Activated CD4-positive, alpha-beta T cell treated with anti-CD3 and anti-CD28 coated beads, Interleukin-2, Interleukin-6, amounts not matched to agents 100 ng/mL and 50 ng/mL, durations not matched to agents 16 hours and 8 hours (primary cell): Measurements from ENCODE around the gene HDHD3.
A peak's percentile ranks its signal among the peaks of the same experiment; 100 is the strongest.
"Not testable (repeated sequence)": the region's sequence is repeated elsewhere in the genome, so short reads cannot be mapped to it uniquely, and the experiment has no call there.

ENCODE experiments used
- DNase-seq: peaks from one replicate; pipeline ENCODE4 v3.0.0-alpha.2; 2020

HDHD3 gene, protein sequence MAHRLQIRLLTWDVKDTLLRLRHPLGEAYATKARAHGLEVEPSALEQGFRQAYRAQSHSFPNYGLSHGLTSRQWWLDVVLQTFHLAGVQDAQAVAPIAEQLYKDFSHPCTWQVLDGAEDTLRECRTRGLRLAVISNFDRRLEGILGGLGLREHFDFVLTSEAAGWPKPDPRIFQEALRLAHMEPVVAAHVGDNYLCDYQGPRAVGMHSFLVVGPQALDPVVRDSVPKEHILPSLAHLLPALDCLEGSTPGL

GRCh38 chr9:113376634-113377567 lies at the start of gene HDHD3:
Gene HDHD3, minus strand, starts transcription at chr9:113376986. Its CDS starts 2,632 bp downstream, at chr9:113374354.
- DNase-seq: peak; percentile 89

- DNase-seq: no peak
Observed at GRCh38 chr9:113425072-113425471, 48.3 kb upstream of the HDHD3 start.

GRCh38 chr9:113421726-113422125 lies 44.9 kb upstream of the HDHD3 start:
- DNase-seq: no peak

DNA sequence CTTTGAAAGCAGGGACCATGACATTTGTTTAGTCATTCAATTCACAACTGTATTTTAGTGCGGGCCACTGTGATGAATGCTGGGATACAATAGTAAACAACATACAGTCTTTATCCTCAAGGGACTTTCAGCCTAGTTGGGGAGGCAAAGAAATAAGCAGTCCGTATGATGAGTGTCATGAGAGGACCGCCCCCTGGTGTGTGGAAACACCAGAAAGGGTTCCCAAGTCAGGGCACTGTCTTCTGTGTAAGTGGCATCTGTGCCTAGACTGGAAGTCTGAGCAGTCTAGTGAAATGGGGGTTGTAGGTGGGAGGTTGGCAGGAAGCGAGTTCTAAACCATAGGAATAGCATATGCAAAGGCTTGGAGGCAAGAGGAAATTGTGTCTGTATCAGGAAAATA lies 40.6 kb upstream of the HDHD3 start:
- no peak for DNase-seq

GRCh38 chr9:113416149-113416721 lies 39.4 kb upstream of the HDHD3 start:
- no peak for DNase-seq

DNA sequence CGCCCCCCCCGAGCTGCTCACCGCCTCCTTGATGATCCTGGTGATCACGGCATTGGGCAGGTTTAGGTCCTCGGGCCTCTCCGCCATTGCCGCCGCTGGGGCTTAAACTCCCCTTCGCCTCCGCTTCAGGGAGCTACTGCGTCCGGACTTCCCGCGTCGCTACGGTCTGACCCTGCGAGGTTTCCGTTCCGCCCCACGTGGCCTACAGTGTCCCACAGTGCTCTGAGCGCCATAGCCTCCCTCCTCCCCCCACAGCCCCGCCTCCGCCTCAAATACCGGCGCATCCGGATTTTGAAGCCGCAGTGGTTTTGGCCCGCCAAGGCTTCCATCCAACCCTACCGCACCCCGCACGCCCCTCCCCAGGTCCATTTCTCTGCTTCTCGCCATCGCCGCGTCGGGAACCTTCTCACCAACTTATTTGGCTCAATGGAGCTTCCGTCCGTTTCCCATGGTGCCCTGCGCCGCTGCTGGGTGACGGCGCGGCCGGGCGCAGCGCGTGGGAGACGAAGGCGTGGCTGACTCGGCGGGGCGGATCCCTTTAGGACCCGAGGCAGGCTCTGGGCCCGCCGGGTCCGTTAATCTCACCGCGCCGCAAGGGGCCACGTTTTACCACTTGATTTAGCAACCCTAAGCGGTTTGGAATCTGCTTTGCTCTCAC lies 33.5 kb upstream of the HDHD3 start, which contains the start of the genes C9orf43 and POLE3:
C9orf43 (plus strand) TSS at position 541 of the 658 bp plus-strand sequence. CDS start 2,747 bp downstream, outside the sequence.
POLE3 (minus strand) TSS at position 469 of the 658 bp plus-strand sequence; CDS start at position 87, 382 bp downstream.
- DNase-seq: peak; percentile 97

DNA sequence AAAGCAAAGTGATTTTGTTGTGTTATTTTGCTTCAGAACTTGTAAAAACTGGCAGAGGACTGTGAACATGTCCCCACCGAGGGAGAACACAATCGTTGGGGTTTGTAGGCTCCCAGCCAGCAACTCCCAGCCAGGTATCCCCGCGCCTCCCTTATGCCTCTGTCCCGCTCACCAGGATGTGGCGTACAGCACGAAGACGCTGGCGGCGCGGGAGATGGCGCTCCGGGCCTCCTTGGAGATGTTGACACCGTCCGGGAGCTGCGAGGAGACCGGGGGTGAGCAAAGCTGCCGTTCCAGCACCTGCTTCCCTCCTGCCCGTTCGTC lies 33.1 kb upstream of the HDHD3 start:
- no peak for DNase-seq

DNA sequence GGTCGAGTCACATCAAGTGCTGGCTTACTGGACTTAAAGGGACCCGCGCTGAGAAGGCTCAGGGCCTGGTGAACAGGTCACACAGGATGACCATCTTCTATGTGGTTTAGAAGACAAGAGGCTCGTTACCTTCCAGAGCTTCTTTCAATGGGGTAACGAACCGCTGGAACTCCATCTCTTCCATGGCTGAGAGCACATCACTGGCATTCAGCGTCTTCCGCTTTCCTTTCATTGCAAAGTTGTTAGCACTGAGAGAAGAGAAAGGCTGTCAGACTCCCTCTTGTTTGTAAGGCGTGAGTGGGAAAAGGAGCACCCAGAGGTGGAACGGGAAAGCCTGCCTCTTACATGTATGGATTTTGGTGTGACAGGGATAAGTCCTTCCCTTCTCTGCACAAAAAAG lies 32.7 kb upstream of the HDHD3 start:
- DNase-seq: no peak

GRCh38 chr9:113406873-113407511 lies 30.2 kb upstream of the HDHD3 start:
- peak; percentile 63 for DNase-seq

- not testable (repeated sequence) for DNase-seq
Observed at GRCh38 chr9:113406353-113406752, 29.6 kb upstream of the HDHD3 start.

GRCh38 chr9:113403646-113404045 lies 26.9 kb upstream of the HDHD3 start:
- DNase-seq: no peak

GRCh38 chr9:113401027-113401792 lies 24.4 kb upstream of the HDHD3 start, which contains the start of gene ALAD:
Gene ALAD, minus strand, starts transcription at chr9:113401284. Its CDS starts 7,725 bp downstream, at chr9:113393559.
- peak; percentile 100 for DNase-seq

DNA sequence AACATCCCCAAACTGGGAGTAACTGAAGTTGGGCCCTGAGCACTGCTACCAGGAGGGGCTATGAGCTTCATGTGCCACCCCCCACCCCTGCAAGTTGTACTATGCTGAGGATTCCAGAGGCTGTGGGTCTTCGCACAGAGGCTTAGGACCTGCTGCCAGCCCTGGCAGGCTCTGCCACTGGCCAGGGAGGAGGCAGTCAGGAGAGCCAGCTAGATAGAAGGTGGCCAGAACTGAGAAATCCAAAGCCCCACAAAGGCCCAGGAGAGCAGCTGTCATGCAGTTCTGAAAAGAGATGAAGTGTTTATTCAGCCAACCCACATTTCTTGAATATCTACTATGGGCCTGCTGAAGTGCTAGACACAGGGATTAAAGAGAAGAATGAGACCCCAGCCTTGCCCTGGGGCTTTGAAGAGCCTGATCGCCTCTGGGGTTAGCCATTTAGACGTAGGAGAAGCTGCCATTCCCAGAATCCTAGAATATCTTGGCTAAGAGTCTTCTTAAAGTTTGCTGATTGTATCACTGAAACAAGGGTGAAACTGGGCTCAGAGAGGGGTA lies 22.9 kb upstream of the HDHD3 start:
- DNase-seq: no peak

GRCh38 chr9:113398796-113399195 lies 22.0 kb upstream of the HDHD3 start:
- DNase-seq: no peak

GRCh38 chr9:113397203-113397631 lies 20.4 kb upstream of the HDHD3 start:
- DNase-seq: no peak

- no peak for DNase-seq
Observed at GRCh38 chr9:113395000-113395861, 18.4 kb upstream of the HDHD3 start.

DNA sequence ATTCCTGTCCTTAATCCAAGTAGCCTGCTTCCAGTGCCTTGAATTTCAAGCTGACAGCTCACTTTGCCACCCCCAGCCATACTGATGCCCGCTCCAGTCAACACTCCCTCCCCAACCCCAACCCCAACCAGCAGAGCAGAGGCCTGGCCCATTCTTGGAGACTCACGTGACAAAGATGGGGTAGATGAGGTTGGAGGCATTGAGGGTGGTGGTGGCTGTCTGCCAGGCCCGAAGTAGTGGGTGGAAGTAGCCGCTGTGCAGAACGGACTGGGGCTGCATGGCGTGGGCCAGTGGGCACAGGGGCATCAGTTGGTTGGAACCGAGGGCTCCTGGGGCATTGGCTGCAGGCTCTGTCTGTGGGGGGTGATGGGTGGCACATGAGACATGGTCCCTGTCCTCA lies 16.5 kb upstream of the HDHD3 start:
- no peak for DNase-seq

DNA sequence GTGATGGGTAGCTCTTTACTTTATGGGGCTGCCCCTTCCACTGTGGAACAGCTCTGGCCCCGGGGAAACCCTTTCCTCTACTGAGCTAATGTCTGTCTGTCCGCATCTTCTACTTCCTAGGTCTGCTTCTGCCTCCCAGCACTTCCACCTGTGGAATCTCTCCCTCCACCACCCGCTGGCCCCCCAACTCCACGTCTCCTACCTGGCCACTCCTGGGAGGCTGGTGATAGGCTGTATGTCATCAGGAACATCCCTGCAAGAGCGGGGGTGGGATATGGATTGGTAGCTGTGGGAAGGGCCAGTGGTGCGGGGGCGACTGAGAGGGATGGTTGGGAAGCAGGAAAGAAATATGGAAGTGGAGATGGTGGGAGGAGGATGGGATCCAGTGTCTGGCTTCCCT lies 15.1 kb upstream of the HDHD3 start:
- no peak for DNase-seq

GRCh38 chr9:113390192-113390960 lies 13.6 kb upstream of the HDHD3 start:
- no peak for DNase-seq
